Measurements from ENCODE around the gene GREM1. TPM values are rescaled to one million over a fixed set of nuclear protein-coding genes. Genes with fewer than 3 reads are reported as not detected.

The GREM1 gene
- total and polyA plus RNA-seq, 2 of the 8 experiments (the other 6 are each of a cell fraction or from before 2014, with no cell fraction given): 0.12 to 1.1 TPM

DNA sequence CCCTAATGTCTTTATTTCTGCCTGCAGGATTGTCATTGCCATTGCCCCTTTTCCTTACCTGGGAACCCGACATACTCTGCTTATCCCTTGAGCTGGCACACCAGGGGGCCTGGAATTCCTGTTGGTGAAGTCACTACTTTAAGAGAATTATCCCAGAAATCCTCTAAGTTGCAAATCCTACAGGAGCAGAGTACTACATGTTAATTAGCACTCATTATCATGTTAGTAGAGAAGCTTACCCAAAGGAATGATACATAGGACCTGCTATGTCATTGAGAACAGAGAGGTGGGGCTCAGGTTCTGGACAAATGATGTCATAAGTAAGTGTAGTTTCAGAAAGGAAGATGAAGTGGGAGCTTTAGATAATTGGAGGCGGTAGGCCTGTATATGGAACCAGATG lies 48.9 kb upstream of the GREM1 start (continued):
- TF ChIP-seq, protein P1, sequence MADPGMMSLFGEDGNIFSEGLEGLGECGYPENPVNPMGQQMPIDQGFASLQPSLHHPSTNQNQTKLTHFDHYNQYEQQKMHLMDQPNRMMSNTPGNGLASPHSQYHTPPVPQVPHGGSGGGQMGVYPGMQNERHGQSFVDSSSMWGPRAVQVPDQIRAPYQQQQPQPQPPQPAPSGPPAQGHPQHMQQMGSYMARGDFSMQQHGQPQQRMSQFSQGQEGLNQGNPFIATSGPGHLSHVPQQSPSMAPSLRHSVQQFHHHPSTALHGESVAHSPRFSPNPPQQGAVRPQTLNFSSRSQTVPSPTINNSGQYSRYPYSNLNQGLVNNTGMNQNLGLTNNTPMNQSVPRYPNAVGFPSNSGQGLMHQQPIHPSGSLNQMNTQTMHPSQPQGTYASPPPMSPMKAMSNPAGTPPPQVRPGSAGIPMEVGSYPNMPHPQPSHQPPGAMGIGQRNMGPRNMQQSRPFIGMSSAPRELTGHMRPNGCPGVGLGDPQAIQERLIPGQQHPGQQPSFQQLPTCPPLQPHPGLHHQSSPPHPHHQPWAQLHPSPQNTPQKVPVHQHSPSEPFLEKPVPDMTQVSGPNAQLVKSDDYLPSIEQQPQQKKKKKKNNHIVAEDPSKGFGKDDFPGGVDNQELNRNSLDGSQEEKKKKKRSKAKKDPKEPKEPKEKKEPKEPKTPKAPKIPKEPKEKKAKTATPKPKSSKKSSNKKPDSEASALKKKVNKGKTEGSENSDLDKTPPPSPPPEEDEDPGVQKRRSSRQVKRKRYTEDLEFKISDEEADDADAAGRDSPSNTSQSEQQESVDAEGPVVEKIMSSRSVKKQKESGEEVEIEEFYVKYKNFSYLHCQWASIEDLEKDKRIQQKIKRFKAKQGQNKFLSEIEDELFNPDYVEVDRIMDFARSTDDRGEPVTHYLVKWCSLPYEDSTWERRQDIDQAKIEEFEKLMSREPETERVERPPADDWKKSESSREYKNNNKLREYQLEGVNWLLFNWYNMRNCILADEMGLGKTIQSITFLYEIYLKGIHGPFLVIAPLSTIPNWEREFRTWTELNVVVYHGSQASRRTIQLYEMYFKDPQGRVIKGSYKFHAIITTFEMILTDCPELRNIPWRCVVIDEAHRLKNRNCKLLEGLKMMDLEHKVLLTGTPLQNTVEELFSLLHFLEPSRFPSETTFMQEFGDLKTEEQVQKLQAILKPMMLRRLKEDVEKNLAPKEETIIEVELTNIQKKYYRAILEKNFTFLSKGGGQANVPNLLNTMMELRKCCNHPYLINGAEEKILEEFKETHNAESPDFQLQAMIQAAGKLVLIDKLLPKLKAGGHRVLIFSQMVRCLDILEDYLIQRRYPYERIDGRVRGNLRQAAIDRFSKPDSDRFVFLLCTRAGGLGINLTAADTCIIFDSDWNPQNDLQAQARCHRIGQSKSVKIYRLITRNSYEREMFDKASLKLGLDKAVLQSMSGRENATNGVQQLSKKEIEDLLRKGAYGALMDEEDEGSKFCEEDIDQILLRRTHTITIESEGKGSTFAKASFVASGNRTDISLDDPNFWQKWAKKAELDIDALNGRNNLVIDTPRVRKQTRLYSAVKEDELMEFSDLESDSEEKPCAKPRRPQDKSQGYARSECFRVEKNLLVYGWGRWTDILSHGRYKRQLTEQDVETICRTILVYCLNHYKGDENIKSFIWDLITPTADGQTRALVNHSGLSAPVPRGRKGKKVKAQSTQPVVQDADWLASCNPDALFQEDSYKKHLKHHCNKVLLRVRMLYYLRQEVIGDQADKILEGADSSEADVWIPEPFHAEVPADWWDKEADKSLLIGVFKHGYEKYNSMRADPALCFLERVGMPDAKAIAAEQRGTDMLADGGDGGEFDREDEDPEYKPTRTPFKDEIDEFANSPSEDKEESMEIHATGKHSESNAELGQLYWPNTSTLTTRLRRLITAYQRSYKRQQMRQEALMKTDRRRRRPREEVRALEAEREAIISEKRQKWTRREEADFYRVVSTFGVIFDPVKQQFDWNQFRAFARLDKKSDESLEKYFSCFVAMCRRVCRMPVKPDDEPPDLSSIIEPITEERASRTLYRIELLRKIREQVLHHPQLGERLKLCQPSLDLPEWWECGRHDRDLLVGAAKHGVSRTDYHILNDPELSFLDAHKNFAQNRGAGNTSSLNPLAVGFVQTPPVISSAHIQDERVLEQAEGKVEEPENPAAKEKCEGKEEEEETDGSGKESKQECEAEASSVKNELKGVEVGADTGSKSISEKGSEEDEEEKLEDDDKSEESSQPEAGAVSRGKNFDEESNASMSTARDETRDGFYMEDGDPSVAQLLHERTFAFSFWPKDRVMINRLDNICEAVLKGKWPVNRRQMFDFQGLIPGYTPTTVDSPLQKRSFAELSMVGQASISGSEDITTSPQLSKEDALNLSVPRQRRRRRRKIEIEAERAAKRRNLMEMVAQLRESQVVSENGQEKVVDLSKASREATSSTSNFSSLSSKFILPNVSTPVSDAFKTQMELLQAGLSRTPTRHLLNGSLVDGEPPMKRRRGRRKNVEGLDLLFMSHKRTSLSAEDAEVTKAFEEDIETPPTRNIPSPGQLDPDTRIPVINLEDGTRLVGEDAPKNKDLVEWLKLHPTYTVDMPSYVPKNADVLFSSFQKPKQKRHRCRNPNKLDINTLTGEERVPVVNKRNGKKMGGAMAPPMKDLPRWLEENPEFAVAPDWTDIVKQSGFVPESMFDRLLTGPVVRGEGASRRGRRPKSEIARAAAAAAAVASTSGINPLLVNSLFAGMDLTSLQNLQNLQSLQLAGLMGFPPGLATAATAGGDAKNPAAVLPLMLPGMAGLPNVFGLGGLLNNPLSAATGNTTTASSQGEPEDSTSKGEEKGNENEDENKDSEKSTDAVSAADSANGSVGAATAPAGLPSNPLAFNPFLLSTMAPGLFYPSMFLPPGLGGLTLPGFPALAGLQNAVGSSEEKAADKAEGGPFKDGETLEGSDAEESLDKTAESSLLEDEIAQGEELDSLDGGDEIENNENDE (IDR thresholded peaks at IDR 0.05; ENCODE audit: insufficient replicate concordance, low read length): no peak
- TF ChIP-seq, protein P2, sequence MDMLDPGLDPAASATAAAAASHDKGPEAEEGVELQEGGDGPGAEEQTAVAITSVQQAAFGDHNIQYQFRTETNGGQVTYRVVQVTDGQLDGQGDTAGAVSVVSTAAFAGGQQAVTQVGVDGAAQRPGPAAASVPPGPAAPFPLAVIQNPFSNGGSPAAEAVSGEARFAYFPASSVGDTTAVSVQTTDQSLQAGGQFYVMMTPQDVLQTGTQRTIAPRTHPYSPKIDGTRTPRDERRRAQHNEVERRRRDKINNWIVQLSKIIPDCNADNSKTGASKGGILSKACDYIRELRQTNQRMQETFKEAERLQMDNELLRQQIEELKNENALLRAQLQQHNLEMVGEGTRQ (IDR thresholded peaks at IDR 0.05; ENCODE audit: low read length): no peak
- no peak for TF ChIP-seq EGR1 (IDR thresholded peaks at IDR 0.05; ENCODE audit: borderline replicate concordance, low read depth, low read length)
- TF ChIP-seq RFX5 (IDR thresholded peaks at IDR 0.05; ENCODE audit: borderline replicate concordance, low read depth, low read length): no peak
- no peak for TF ChIP-seq CBX8 (IDR thresholded peaks at IDR 0.05; ENCODE audit: borderline replicate concordance, low read depth, low read length)
- no peak for TF ChIP-seq SP1 (IDR thresholded peaks at IDR 0.05; ENCODE audit: low read depth, low read length)
- TF ChIP-seq, protein P3, sequence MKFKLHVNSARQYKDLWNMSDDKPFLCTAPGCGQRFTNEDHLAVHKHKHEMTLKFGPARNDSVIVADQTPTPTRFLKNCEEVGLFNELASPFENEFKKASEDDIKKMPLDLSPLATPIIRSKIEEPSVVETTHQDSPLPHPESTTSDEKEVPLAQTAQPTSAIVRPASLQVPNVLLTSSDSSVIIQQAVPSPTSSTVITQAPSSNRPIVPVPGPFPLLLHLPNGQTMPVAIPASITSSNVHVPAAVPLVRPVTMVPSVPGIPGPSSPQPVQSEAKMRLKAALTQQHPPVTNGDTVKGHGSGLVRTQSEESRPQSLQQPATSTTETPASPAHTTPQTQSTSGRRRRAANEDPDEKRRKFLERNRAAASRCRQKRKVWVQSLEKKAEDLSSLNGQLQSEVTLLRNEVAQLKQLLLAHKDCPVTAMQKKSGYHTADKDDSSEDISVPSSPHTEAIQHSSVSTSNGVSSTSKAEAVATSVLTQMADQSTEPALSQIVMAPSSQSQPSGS (IDR thresholded peaks at IDR 0.05; ENCODE audit: low read length): peak; percentile 87; the same call in 1 of the 2 replicates
- 0 out of 2 replicates have a peak, but pooled peaks have one; percentile 20 for TF ChIP-seq JUN (IDR thresholded peaks at IDR 0.05; ENCODE audit: low read depth, low read length)
- TF ChIP-seq TAF7 (optimal IDR thresholded peaks at IDR 0.05; ENCODE audit: borderline replicate concordance, low read depth, low read length): no peak

Measured in H1 (cell line).